ENCODE data around the gene RBM20. TPM values are rescaled to one million over a fixed set of nuclear protein-coding genes. Genes with fewer than 3 reads are reported as not detected.

RBM20 gene
- polyA plus RNA-seq, 1 donor (not counting 4 experiments of a cell fraction or from before 2014, with no cell fraction given), result 0.01 TPM

DNA sequence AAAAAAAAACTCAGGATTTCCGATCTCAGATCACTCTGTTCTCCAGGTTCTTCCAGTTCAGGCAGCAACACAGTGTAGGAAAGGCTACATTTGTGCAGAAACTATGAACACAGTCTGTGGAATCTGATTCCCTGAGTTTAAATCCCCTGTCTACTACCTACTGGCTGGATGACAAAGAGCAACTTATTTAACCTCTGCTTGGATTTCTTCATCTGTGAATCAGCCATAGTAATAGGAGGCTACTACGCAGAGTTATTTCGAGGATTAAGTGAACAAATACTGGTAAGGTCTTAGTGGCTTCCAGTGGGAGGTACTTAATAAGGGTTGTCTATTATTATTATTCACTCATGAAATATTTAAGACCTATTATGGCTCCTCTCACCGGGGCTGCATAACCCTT is 183.3 kb downstream of the RBM20 start:
- dilution Hi-C loops (cut with MboI; ENCODE audit: extremely low pct_ligation_motif_present, low sequenced_read_pairs), result no loop called here

DNA sequence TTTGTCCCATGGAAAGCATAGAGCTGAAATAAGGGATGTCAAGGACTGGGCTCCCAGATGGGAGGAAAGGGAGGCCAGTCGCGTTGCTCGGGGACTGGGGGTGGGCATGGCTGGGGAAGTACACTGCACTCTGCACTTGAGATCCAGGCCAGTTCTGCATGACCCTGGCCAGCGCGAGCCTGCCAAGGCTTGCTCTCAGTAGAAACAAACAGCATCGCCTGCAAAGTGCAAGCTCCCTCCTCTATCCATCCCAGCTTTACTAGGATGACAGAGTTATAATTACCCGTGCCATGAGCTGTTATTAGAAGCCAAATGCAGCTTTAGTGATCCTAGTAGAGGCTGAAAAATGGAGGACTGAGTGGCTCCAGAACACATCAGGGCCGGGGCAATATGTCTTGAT is 183.7 kb downstream of the RBM20 start:
- Histone ChIP-seq H3K9me1 (ENCODE audit: control insufficient read depth, extremely low read depth, insufficient read depth, low read length) (no peaks in the 10 kb centered on the region), H3K27ac (ENCODE audit: control insufficient read depth, insufficient read depth, low read length) (no peak overlapping the region), H3K79me2 (ENCODE audit: control insufficient read depth, insufficient read depth, low read length) (no peaks in the 10 kb centered on the region), H3K4me2 (ENCODE audit: control insufficient read depth, extremely low read depth, insufficient read depth, low read depth, low read length) (no peak overlapping the region), H3K36me3 (ENCODE audit: control insufficient read depth in 2 of 2, extremely low read depth in 1 of 2, insufficient read depth in 2 of 2, low read length in 2 of 2) (no peaks in the 10 kb centered on the region), H3K4me1 (ENCODE audit: control insufficient read depth, extremely low read depth, insufficient read depth, low read length) (peaks cover 3% of the 10 kb centered on the region), H3K9ac (ENCODE audit: control insufficient read depth, extremely low read depth, insufficient read depth, low read length) (no peak overlapping the region), H3K9me3 (ENCODE audit: control insufficient read depth, low read depth, low read length) (no peaks in the 10 kb centered on the region), H3K4me3 (ENCODE audit: control insufficient read depth in 2 of 3, extremely low read depth in 1 of 3, insufficient read depth in 2 of 3, low read depth in 1 of 3, low read length in 3 of 3) (no peak overlapping the region), H2AFZ (ENCODE audit: control insufficient read depth, low read length) (no peak overlapping the region), H4K20me1 (ENCODE audit: control insufficient read depth, extremely low read depth, insufficient read depth, low read length) (no peaks in the 10 kb centered on the region), H3K27me3 (ENCODE audit: control insufficient read depth, extremely low read depth, insufficient read depth, low read length) (no peaks in the 10 kb centered on the region)
- TF ChIP-seq EZH2 (IDR thresholded peaks at IDR 0.05; ENCODE audit: low read length) (no peak), CTCF (optimal IDR thresholded peaks at IDR 0.05 in 1 of 3, IDR thresholded peaks at IDR 0.05 in 1 of 3, conservative IDR thresholded peaks at IDR 0.05 in 1 of 3; ENCODE audit: extremely low read depth in 1 of 3, insufficient read depth in 2 of 3, low read length in 3 of 3) (no peak)
- dilution Hi-C loops (cut with MboI; ENCODE audit: extremely low pct_ligation_motif_present, low sequenced_read_pairs), result no loop called here
- FAIRE-seq, result no peak
- no peak for DNase-seq (ENCODE audit: low read depth, low spot score)

More for the DNA sequence above, 183.3 kb downstream of the RBM20 start:
- no peak overlapping the region for H3K27ac ChIP-seq (ENCODE audit: control insufficient read depth, insufficient read depth, low read length)
- no peak overlapping the region for H3K9ac ChIP-seq (ENCODE audit: control insufficient read depth, extremely low read depth, insufficient read depth, low read length)
- H3K4me1 ChIP-seq (ENCODE audit: control insufficient read depth, extremely low read depth, insufficient read depth, low read length), result peaks cover 3% of the 10 kb centered on the region
- no peak overlapping the region for H3K4me3 ChIP-seq (ENCODE audit: control insufficient read depth in 2 of 3, extremely low read depth in 1 of 3, insufficient read depth in 2 of 3, low read depth in 1 of 3, low read length in 3 of 3)
- H3K4me2 ChIP-seq (ENCODE audit: control insufficient read depth, extremely low read depth, insufficient read depth, low read depth, low read length), result no peak overlapping the region
- H3K79me2 ChIP-seq (ENCODE audit: control insufficient read depth, insufficient read depth, low read length), result no peaks in the 10 kb centered on the region
- H3K36me3 ChIP-seq (ENCODE audit: control insufficient read depth in 2 of 2, extremely low read depth in 1 of 2, insufficient read depth in 2 of 2, low read length in 2 of 2), result no peaks in the 10 kb centered on the region
- DNase-seq (ENCODE audit: low read depth, low spot score), result no peak
- no peak for TF ChIP-seq EZH2 (IDR thresholded peaks at IDR 0.05; ENCODE audit: low read length)
- no peak for TF ChIP-seq CTCF (optimal IDR thresholded peaks at IDR 0.05 in 1 of 3, IDR thresholded peaks at IDR 0.05 in 1 of 3, conservative IDR thresholded peaks at IDR 0.05 in 1 of 3; ENCODE audit: extremely low read depth in 1 of 3, insufficient read depth in 2 of 3, low read length in 3 of 3)
- H4K20me1 ChIP-seq (ENCODE audit: control insufficient read depth, extremely low read depth, insufficient read depth, low read length), result no peaks in the 10 kb centered on the region
- FAIRE-seq, result no peak
- H3K9me3 ChIP-seq (ENCODE audit: control insufficient read depth, low read depth, low read length), result no peaks in the 10 kb centered on the region
- H3K27me3 ChIP-seq (ENCODE audit: control insufficient read depth, extremely low read depth, insufficient read depth, low read length), result no peaks in the 10 kb centered on the region
- H2AFZ ChIP-seq (ENCODE audit: control insufficient read depth, low read length), result no peak overlapping the region
- H3K9me1 ChIP-seq (ENCODE audit: control insufficient read depth, extremely low read depth, insufficient read depth, low read length), result no peaks in the 10 kb centered on the region

All from keratinocyte (primary cell).